KOPT-K1 (cell line): ENCODE data around the gene XIAP.

ENCODE experiments used
- H3K27ac ChIP-seq: fragments of 200-600 bp; sonication (generic); 2 replicates; pipeline ENCODE4 v1.5.1; 2016; ENCODE audit warnings: antibody characterized with exemption, mild to moderate bottlenecking, low read depth, low read length; ENCODE audit not compliant: poor library complexity, severe bottlenecking
- H3K36me3 ChIP-seq: fragments of 200-600 bp; sonication (generic); 2 replicates; pipeline ENCODE4 v1.5.1; 2017; ENCODE audit warnings: antibody characterized with exemption, mild to moderate bottlenecking, low read length, moderate library complexity; ENCODE audit not compliant: insufficient read depth
- H3K9me3 ChIP-seq: fragments of 200-600 bp; sonication (generic); 2 replicates; pipeline ENCODE4 v1.5.1; 2017; ENCODE audit warnings: antibody characterized with exemption, low read length, mild to moderate bottlenecking; ENCODE audit not compliant: insufficient read depth, poor library complexity, severe bottlenecking

The XIAP gene

GRCh38 chrX:123961268-123962005 is 101.6 kb downstream of the XIAP start, which contains the start of gene STAG2:
Gene STAG2 (plus strand): TSS chrX:123961706. CDS start chrX:124022628, 60,922 bp downstream.
- Histone ChIP-seq H3K27ac (peak within 1 kb of the TSS; percentile 100), H3K36me3 (0 out of 2 replicates have a peak, but pooled peaks cover 4% of the 10 kb centered on the region), H3K9me3 (no peaks in the 10 kb centered on the region)

GRCh38 chrX:123962006-123962467 is 102.2 kb downstream of the XIAP start:
- Histone ChIP-seq H3K9me3 (no peaks in the 10 kb centered on the region), H3K27ac (peak overlapping the region; percentile 100), H3K36me3 (0 out of 2 replicates have a peak, but pooled peaks cover 4% of the 10 kb centered on the region)

- peak overlapping the region; percentile 100 for H3K27ac ChIP-seq
- H3K36me3 ChIP-seq, result peaks cover 10% of the 10 kb centered on the region; the same call in 1 of the 2 replicates
- H3K9me3 ChIP-seq, result no peaks in the 10 kb centered on the region
These were observed 103.0 kb downstream of the XIAP start for GRCh38 chrX:123962794-123963373.
